HG03280 (cell line): ENCODE data around the gene C4B.

Experiments
- ATAC-seq: cut with Tn5 transposase; IDR thresholded peaks from one replicate; pipeline ENCODE4 v1.9.1; 2021; ENCODE audit warnings: mild to moderate bottlenecking, moderate library complexity; ENCODE audit not compliant: unreplicated experiment

C4B gene

GRCh38 chr6:32081168-32081990, 66.8 kb downstream of the C4B start:
- no peak for ATAC-seq

- ATAC-seq = no peak
These were observed 67.9 kb downstream of the C4B start for GRCh38 chr6:32082478-32082877.

- no peak for ATAC-seq
These were observed 68.3 kb downstream of the C4B start for GRCh38 chr6:32082935-32083334.

GRCh38 chr6:32083812-32084768, 69.5 kb downstream of the C4B start:
- ATAC-seq = no peak

GRCh38 chr6:32084780-32085179, 70.2 kb downstream of the C4B start:
- no peak for ATAC-seq
